SK-N-MC (cell line): Measurements from ENCODE around the gene PIP4K2C.

Source experiments
- EZH2 ChIP-seq: fragments of 200-600 bp; sonication (generic); IDR thresholded peaks from one replicate; pipeline ENCODE4 v1.6.1; 2017; ENCODE audit warnings: antibody characterized with exemption
- FOXP2 ChIP-seq: optimal IDR thresholded peaks from 2 replicates; pipeline ENCODE3; 2011; ENCODE audit warnings: mild to moderate bottlenecking, moderate library complexity; ENCODE audit not compliant: insufficient read depth; ENCODE audit errors: extremely low read length, control extremely low read depth
- POLR2AphosphoS5 ChIP-seq: IDR thresholded peaks from 2 replicates; pipeline ENCODE4 v1.6.1; 2012; ENCODE audit warnings: mild to moderate bottlenecking, low read depth, low read length, borderline replicate concordance

GRCh38 chr12:57625261-57626032, 34.5 kb downstream of the PIP4K2C start:
- TF ChIP-seq POLR2AphosphoS5: no peak
- TF ChIP-seq EZH2: no peak
- TF ChIP-seq FOXP2: no peak
